Measurements from ENCODE around the gene DPH7.
"Not testable (repeated sequence)": the region's sequence is repeated elsewhere in the genome, so short reads cannot be mapped to it uniquely, and the experiment has no call there.

Gene DPH7

DNA sequence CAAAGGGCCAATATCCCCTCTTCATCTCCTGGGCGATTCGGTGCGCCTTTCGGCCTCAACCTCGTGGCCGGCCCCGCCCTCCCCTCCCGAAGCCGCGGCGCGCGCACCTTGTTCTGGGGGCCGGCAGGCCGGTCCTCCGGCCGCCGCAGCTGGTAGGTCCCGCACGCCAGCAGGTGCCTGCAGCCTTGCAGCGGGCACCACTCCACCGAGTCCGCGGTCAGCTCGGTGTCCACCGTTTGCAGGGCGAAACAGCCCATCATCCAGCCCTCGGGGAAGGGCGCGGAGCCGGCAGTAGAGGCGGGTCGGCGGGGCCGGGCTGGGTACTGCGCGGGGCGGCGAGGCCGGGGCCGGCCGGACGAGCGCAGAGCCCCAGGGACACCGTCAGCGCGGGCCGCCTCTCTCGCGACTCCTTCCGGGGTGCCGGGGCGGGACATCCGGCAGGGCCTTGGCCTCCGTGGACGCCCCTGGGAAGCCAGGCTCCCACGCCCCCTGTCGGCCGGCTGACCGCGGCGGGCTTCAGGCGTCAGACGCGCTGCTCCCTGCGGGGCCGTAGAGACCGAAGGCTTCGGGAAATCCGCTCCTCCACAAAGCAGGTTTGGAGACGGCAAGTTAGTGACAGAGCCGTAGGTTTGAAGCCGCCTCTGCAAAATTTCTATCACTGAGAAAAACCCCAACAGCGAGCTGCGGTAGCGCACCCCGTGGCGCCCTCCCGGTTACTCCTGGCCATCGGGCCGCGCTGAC is at the start of gene DPH7:
DPH7 (minus strand) TSS at position 408 of the 741 bp plus-strand sequence; CDS start at position 260, 148 bp downstream.
- H3K27me3 ChIP-seq = no peaks in the 10 kb centered on the region
- H3K4me1 ChIP-seq (ENCODE audit: control insufficient read depth in 1 of 2, insufficient read depth in 1 of 2, low read depth in 1 of 2, low read length in 1 of 2) = peaks cover 26 to 27% of the 10 kb centered on the region in 2 experiments
- H3K4me3 ChIP-seq (ENCODE audit: low read depth in 1 of 2, low read length in 1 of 2) = peak within 1 kb of the TSS; percentile 82 to 99
- H3K36me3 ChIP-seq = peaks cover 14% of the 10 kb centered on the region
- no peaks in the 10 kb centered on the region for H3K9me3 ChIP-seq
- peak within 1 kb of the TSS; percentile 84 for H3K27ac ChIP-seq
- TF ChIP-seq CTCF (IDR thresholded peaks at IDR 0.05) = peak; percentile 90

GRCh38 chr9:137627406-137627805 is 48.7 kb upstream of the DPH7 start:
- not testable (repeated sequence) for H3K27ac ChIP-seq; H3K27me3 ChIP-seq; H3K4me3 ChIP-seq (ENCODE audit: low read depth in 1 of 2, low read length in 1 of 2); H3K9me3 ChIP-seq; H3K36me3 ChIP-seq
- peaks cover 39 to 54% of the 10 kb centered on the region in 2 experiments for H3K4me1 ChIP-seq (ENCODE audit: control insufficient read depth in 1 of 2, insufficient read depth in 1 of 2, low read depth in 1 of 2, low read length in 1 of 2)

- Histone ChIP-seq H3K4me3 (ENCODE audit: low read depth in 1 of 2, low read length in 1 of 2) (no peak overlapping the region), H3K36me3 (no peaks in the 10 kb centered on the region), H3K27ac (peak overlapping the region; percentile 42), H3K4me1 (ENCODE audit: control insufficient read depth in 1 of 2, insufficient read depth in 1 of 2, low read depth in 1 of 2, low read length in 1 of 2) (peaks cover 32 to 48% of the 10 kb centered on the region in 2 experiments), H3K27me3 (no peaks in the 10 kb centered on the region), H3K9me3 (no peaks in the 10 kb centered on the region)
- no peak for TF ChIP-seq CTCF (IDR thresholded peaks at IDR 0.05)
These were observed 47.7 kb upstream of the DPH7 start for GRCh38 chr9:137626464-137626863.

GRCh38 chr9:137622211-137622610 is 43.5 kb upstream of the DPH7 start:
- H3K4me3 ChIP-seq (ENCODE audit: low read depth in 1 of 2, low read length in 1 of 2); H3K27me3 ChIP-seq; H3K9me3 ChIP-seq; H3K27ac ChIP-seq; H3K36me3 ChIP-seq: not testable (repeated sequence)
- H3K4me1 ChIP-seq (ENCODE audit: control insufficient read depth in 1 of 2, insufficient read depth in 1 of 2, low read depth in 1 of 2, low read length in 1 of 2) = peaks cover 46 to 48% of the 10 kb centered on the region in 2 experiments

GRCh38 chr9:137621131-137621757 is 42.5 kb upstream of the DPH7 start:
- H3K27ac ChIP-seq = no peak overlapping the region
- no peaks in the 10 kb centered on the region for H3K27me3 ChIP-seq
- no peaks in the 10 kb centered on the region for H3K9me3 ChIP-seq
- no peak overlapping the region for H3K4me3 ChIP-seq (ENCODE audit: low read depth in 1 of 2, low read length in 1 of 2)
- peaks cover 41 to 45% of the 10 kb centered on the region in 2 experiments for H3K4me1 ChIP-seq (ENCODE audit: control insufficient read depth in 1 of 2, insufficient read depth in 1 of 2, low read depth in 1 of 2, low read length in 1 of 2)
- TF ChIP-seq CTCF (IDR thresholded peaks at IDR 0.05) = no peak
- H3K36me3 ChIP-seq = peaks cover 7% of the 10 kb centered on the region

- Histone ChIP-seq H3K4me3 (ENCODE audit: low read depth in 1 of 2, low read length in 1 of 2) (peak overlapping the region in 1 of 2 experiments; percentile 66), H3K27me3 (no peaks in the 10 kb centered on the region), H3K27ac (no peak overlapping the region), H3K36me3 (peaks cover 14% of the 10 kb centered on the region), H3K4me1 (ENCODE audit: control insufficient read depth in 1 of 2, insufficient read depth in 1 of 2, low read depth in 1 of 2, low read length in 1 of 2) (peaks cover 35 to 38% of the 10 kb centered on the region in 2 experiments), H3K9me3 (no peaks in the 10 kb centered on the region)
- TF ChIP-seq CTCF (IDR thresholded peaks at IDR 0.05) = no peak
These were observed 41.9 kb upstream of the DPH7 start for GRCh38 chr9:137620581-137620980.

Data from neutrophil (primary cell).